A673 (cell line): ENCODE data around the gene ULK4. TPM values are rescaled to one million over a fixed set of nuclear protein-coding genes. Genes with fewer than 3 reads are reported as not detected.
"Not testable (repeated sequence)": the region's sequence is repeated elsewhere in the genome, so short reads cannot be mapped to it uniquely, and the experiment has no call there.

Experiments
- BruUV-seq: library from RNA; stranded (reverse); fragments of 400-500 nt; replicated peaks from 2 replicates; lab custom pipeline; 2021; lab: Mats Ljungman, UMichigan
- CTCF ChIA-PET: fragments of 300-600 bp; sonication (Branson Sonifier 250); formaldehyde crosslinking; loops from one replicate; lab custom pipeline; 2022; ENCODE audit warnings: antibody characterized with exemption; lab: Charles Lee
- POLR2A ChIA-PET: fragments of 300-600 bp; sonication (Branson Sonifier 250); formaldehyde crosslinking; loops from one replicate; lab custom pipeline; 2022; ENCODE audit warnings: antibody characterized with exemption; ENCODE audit not compliant: low non-redundant PET; lab: Charles Lee
- DNase-seq: peaks from one replicate; pipeline ENCODE4 v3.0.0-alpha.2; 2015; ENCODE audit warnings: low spot score
- H3K27ac ChIP-seq: fragments of 200-600 bp; sonication (generic); 2 replicates; pipeline ENCODE4 v1.5.1; 2016; ENCODE audit warnings: mixed run types, low read depth, mild to moderate bottlenecking, mixed read lengths, antibody characterized with exemption, low read length; ENCODE audit not compliant: poor library complexity, severe bottlenecking
- H3K27me3 ChIP-seq: fragments of 200-600 bp; sonication (generic); replicated peaks from 2 replicates; pipeline ENCODE4 v1.6.1; 2017; ENCODE audit warnings: mixed run types, low read depth, mild to moderate bottlenecking, mixed read lengths, antibody characterized with exemption, low read length; ENCODE audit not compliant: insufficient read depth, poor library complexity
- H3K36me3 ChIP-seq: fragments of 200-600 bp; sonication (generic); 2 replicates; pipeline ENCODE4 v1.6.1; 2016; ENCODE audit warnings: mixed run types, mild to moderate bottlenecking, mixed read lengths, antibody characterized with exemption, low read length; ENCODE audit not compliant: insufficient read depth, poor library complexity, severe bottlenecking
- H3K4me1 ChIP-seq: fragments of 200-600 bp; sonication (generic); 2 replicates; pipeline ENCODE4 v1.6.1; 2017; ENCODE audit warnings: mixed run types, mild to moderate bottlenecking, mixed read lengths, antibody characterized with exemption, low read length; ENCODE audit not compliant: insufficient read depth, poor library complexity, severe bottlenecking
- H3K4me3 ChIP-seq: fragments of 200-600 bp; sonication (generic); 2 replicates; pipeline ENCODE4 v1.5.1; 2016; ENCODE audit warnings: low read depth, mixed run types, mild to moderate bottlenecking, mixed read lengths, low read length; ENCODE audit not compliant: poor library complexity, severe bottlenecking
- H3K9me3 ChIP-seq: fragments of 200-600 bp; sonication (generic); 2 replicates; pipeline ENCODE4 v1.6.1; 2016; ENCODE audit warnings: mixed run types, low read depth, mild to moderate bottlenecking, mixed read lengths, antibody characterized with exemption, low read length; ENCODE audit not compliant: poor library complexity, severe bottlenecking
- EZH2 ChIP-seq: fragments of 200-600 bp; sonication (generic); IDR thresholded peaks from 2 replicates; pipeline ENCODE4 v1.6.1; 2017; ENCODE audit warnings: borderline replicate concordance, low read depth, mild to moderate bottlenecking, mixed read lengths, antibody characterized with exemption, low read length; ENCODE audit not compliant: poor library complexity, severe bottlenecking
- intact Hi-C: fragments of 100-400 bp; cut with micrococcal nuclease; formaldehyde crosslinking; loops from one replicate; pipeline ENCODE4 v1.10.0; 2022; ENCODE audit not compliant: unreplicated experiment
- total RNA-seq: library from RNA; stranded (reverse); gene quantifications from 2 replicates; pipeline ENCODE4 v1.2.3, GENCODE V29; 2021
- TF ChIP-seq, protein P1 (sequence below): fragments of 300-800, 200-600 bp; sonication (generic); conservative IDR thresholded peaks from 2 replicates; pipeline ENCODE4 v1.5.1; 2017; ENCODE audit warnings: low read depth, mild to moderate bottlenecking, antibody characterized with exemption, low read length, moderate library complexity, mixed read lengths

ULK4 gene
- total RNA-seq, 1 experiment from 2014 or later: 7.4 TPM

DNA sequence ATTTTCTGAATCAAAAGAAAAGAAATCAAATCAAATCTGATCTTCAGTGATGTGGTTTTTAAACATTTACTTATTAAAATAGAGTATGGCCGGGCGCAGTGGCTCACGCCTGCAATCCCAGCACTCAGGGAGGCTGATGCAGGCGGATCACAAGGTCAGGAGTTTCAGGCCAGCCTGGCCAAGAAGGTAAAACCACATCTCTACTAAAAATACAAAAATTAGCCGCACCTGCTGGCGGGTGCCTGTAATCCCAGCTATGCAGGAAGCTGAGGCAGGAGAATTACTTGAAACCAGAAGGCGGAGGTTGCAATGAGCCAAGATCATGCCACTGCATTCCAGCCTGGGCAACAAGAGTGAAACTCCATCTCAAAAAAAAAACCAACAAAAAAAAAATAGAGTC lies 169.1 kb downstream of the ULK4 start:
- intact Hi-C loops: no loop called here
- no peaks in the 10 kb centered on the region for H3K4me1 ChIP-seq

DNA sequence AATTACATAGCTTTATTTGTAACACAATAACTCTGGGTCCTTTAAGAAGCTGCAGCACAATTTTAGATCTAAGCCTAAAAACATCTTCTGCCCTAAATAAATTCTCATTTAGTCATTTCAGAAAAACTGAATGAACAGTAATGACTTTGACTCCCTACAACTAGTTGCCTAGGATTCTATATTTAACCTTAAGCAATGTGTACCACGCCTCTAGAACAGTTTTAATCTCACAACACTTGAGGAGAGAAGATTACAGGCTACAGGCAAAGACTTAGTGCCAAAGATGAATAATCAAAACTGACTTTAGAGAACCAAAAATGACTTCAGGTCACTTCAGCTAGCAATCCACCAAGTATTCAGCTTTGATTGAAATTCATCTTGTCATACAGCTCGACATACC lies 192.8 kb downstream of the ULK4 start:
- H3K36me3 ChIP-seq: no peaks in the 10 kb centered on the region

More for the DNA sequence above, 169.1 kb downstream of the ULK4 start:
- H3K27me3 ChIP-seq: no peaks in the 10 kb centered on the region
- CTCF ChIA-PET: no interaction called here
- no peak for DNase-seq
- POLR2A ChIA-PET: no interaction called here
- no peak for TF ChIP-seq EZH2
- TF ChIP-seq, protein P1, sequence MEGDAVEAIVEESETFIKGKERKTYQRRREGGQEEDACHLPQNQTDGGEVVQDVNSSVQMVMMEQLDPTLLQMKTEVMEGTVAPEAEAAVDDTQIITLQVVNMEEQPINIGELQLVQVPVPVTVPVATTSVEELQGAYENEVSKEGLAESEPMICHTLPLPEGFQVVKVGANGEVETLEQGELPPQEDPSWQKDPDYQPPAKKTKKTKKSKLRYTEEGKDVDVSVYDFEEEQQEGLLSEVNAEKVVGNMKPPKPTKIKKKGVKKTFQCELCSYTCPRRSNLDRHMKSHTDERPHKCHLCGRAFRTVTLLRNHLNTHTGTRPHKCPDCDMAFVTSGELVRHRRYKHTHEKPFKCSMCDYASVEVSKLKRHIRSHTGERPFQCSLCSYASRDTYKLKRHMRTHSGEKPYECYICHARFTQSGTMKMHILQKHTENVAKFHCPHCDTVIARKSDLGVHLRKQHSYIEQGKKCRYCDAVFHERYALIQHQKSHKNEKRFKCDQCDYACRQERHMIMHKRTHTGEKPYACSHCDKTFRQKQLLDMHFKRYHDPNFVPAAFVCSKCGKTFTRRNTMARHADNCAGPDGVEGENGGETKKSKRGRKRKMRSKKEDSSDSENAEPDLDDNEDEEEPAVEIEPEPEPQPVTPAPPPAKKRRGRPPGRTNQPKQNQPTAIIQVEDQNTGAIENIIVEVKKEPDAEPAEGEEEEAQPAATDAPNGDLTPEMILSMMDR: no peak
- H3K27ac ChIP-seq: no peak overlapping the region
- H3K4me3 ChIP-seq: no peak overlapping the region
- BruUV-seq: no TSS peak
- no peaks in the 10 kb centered on the region for H3K9me3 ChIP-seq
- H3K36me3 ChIP-seq: no peaks in the 10 kb centered on the region

DNA sequence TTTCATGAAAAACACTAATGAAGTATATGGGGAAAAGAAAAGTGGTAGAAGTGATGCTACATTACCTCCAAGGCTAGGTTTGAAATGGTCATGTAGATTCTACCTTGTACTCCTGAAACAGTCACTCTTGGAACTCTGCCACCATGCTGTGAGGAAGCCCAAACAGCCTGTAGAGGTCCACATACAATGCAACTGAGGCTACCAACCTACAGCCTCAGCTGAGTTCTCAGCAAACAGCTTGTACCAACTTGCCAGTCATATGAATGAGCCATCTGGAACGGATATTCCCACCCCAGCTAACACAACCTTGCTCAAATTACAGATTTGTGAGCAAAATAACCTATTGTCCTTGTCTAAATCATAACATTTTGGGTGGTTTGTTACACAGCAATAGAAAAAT lies 193.5 kb downstream of the ULK4 start:
- no peak for TF ChIP-seq EZH2
- TF ChIP-seq, protein P1: no peak
- CTCF ChIA-PET: no interaction called here
- POLR2A ChIA-PET: no interaction called here
- Histone ChIP-seq H3K27me3 (no peaks in the 10 kb centered on the region), H3K9me3 (no peaks in the 10 kb centered on the region), H3K27ac (no peak overlapping the region), H3K4me1 (no peaks in the 10 kb centered on the region), H3K4me3 (no peak overlapping the region), H3K36me3 (no peaks in the 10 kb centered on the region)
- intact Hi-C loops: no loop called here
- no TSS peak for BruUV-seq
- DNase-seq: no peak

More for the DNA sequence above, 192.8 kb downstream of the ULK4 start:
- H3K4me3 ChIP-seq: no peak overlapping the region
- CTCF ChIA-PET: no interaction called here
- intact Hi-C loops: no loop called here
- no peaks in the 10 kb centered on the region for H3K27me3 ChIP-seq
- no peak for DNase-seq
- no peaks in the 10 kb centered on the region for H3K4me1 ChIP-seq
- H3K9me3 ChIP-seq: no peaks in the 10 kb centered on the region
- BruUV-seq: no TSS peak
- TF ChIP-seq, protein P1: no peak
- no peak for TF ChIP-seq EZH2
- POLR2A ChIA-PET: no interaction called here
- no peak overlapping the region for H3K27ac ChIP-seq

DNA sequence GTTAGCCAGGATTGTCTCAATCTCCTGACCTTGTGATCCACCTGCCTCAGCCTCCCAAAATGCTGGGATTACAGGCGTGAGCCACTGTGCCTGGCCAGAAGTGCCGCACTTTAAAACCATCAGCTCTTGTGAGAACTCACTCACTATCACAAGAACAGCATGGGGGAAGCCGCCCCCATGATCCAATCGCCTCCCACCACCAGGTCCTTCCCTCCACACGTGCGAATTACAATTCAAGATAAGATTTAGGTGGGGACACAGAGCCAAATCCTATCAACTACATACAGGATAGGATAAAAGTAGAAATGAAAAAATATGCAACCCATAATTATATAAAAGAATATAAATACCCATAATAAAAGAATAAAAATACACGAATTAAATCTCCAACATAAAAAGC lies 199.0 kb downstream of the ULK4 start:
- H3K9me3 ChIP-seq, H3K36me3 ChIP-seq, intact Hi-C loops, POLR2A ChIA-PET, DNase-seq, H3K4me1 ChIP-seq, H3K27ac ChIP-seq, H3K4me3 ChIP-seq, BruUV-seq, H3K27me3 ChIP-seq, CTCF ChIA-PET: not testable (repeated sequence)
